Globus pallidus (tissue), 1 donor: ENCODE measurements around the gene WDR3.
"Not testable (repeated sequence)": the region's sequence is repeated elsewhere in the genome, so short reads cannot be mapped to it uniquely, and the experiment has no call there.

Experiments
- DNase-seq: peaks from one replicate; pipeline ENCODE4 v3.0.0-alpha.2; 2015; ENCODE audit warnings: low spot score

The WDR3 gene

GRCh38 chr1:117929343-117930172 lies at the start of gene WDR3, which contains the start of gene GDAP2:
WDR3 (plus strand) TSS chr1:117929739; CDS start chr1:117933320, 3,581 bp downstream.
GDAP2 (minus strand) TSS chr1:117929621; CDS start chr1:117920357, 9,264 bp downstream.
- peak; percentile 96 for DNase-seq

- DNase-seq = no peak
These were observed 45.9 kb upstream of the WDR3 start for GRCh38 chr1:117883616-117884015.

DNA sequence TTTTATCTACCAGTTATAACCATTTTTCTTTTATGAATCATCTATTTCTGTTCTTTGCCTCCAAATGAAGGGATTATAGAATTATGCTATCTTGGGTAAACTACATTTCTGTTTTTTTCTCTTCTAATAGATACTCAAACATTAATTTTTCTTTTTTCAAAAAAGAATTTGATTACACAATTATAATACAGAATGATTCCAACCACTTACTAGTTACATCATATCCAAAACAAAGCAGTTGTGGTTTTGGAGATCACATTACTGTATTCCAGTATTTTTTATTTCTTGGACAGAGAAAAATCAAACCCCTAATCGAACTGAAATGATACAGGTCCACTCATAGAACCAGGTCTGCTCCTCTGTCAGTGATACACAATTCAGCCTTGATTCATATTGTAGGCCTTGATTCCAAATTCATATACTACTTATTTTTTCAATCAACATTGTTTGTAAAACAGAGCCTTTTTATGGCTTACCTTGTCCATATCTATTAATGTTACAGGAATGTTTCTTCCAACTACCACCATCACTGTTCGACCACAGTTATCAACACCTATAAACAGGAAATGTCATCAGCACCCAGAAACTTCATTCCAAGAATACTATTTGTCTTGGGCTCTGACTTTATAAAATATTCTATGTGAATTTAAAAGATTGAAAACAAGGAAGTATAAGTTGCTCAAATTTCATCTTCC lies 43.3 kb upstream of the WDR3 start:
- no peak for DNase-seq

GRCh38 chr1:117890452-117890851 lies 39.1 kb upstream of the WDR3 start:
- DNase-seq = no peak

- DNase-seq = no peak
These were observed 37.0 kb upstream of the WDR3 start for GRCh38 chr1:117892512-117892911.

DNA sequence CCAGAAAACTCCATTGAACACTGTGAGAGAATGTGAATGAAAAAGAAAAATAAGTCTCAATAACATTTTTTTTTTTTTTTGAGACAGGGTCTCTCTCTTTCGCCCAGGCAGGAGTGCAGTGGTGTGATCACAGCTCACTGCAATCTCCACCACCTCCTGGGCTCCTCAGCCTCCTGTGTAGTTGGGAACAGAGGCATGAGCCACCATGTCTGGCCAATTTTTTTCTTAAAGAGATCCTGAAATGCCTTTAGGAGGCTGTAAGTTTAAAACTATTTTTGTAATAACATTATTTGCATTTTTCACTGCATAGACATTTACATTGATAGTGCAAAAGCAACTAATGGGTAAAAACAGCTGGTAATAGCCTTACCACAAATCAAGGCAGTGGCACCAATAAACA lies 35.5 kb upstream of the WDR3 start:
- no peak for DNase-seq

- peak; percentile 62 for DNase-seq
These were observed 33.9 kb upstream of the WDR3 start for GRCh38 chr1:117895482-117896114.

DNA sequence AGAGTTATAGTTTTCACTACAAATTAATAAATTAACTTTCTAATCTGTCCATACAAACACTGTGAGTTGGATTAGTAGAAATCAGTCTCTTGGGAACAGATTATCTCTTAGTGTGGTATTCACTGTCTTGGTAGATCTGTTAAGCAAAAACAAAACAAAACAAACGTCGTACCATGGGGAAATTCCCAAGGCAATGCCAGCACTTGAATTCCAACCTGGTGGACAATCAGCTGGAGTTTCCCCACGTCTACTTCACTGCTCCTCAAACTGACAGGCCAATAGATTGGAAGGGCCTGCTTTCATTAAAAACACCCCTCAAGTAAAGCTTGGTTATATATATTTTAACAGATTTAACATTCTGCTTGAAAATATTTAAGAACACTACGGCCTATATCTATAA lies 32.0 kb upstream of the WDR3 start:
- DNase-seq = no peak

DNA sequence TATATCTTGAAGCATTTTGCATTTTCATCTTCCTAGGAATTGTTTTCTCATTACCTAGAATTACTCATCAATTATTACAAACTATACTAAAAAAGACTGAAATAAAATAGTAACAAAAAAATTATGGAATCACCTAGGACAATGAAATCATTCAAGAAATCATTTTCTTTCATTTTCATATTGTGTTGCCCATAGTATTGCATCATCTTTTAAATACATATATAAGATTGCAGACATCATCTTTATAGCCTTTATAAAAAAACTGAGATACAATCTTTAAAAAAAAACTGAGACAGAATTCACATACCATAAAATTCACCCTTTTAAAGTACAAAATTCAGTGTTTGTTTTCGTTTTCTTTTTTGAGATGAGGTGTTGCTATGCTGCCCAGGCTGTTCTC lies 29.7 kb upstream of the WDR3 start:
- no peak for DNase-seq

DNA sequence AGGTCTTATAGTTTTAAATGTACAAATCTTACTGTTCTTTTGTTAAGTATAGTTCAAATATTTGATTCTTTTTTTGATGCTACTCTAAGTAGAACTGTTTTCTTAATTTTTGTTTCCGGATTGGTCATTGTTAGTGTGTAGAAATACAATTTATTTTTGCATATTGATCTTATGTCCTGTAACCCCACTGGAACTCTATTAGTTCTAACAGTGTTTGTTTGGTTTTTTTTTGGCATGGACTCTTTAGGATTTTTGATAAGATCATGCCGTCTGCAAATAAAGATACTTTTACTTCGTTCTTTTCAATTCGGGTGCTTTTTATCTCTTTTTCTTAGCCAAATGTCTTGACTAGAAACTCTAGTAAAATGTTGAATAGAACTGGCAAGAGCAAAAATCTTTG lies 26.6 kb upstream of the WDR3 start:
- no peak for DNase-seq

DNA sequence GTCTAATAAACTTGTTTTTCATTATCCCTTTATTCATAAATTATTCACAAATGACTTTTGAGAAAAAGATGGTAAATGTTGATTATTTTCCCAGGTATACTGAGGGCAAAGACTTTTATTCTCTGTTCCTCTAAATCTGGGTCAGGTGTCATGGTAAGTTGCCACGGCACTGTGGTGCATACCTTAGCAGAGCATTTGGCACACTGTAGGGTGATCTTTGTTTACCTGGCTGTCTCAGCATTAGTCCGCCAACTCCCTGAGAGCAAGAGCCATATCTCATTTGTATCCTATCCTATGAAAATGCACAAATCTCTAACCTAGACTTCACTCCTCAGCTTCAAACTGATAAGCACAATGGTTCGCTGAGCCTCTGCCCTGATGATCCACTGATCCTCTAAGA lies 25.1 kb upstream of the WDR3 start:
- no peak for DNase-seq

DNA sequence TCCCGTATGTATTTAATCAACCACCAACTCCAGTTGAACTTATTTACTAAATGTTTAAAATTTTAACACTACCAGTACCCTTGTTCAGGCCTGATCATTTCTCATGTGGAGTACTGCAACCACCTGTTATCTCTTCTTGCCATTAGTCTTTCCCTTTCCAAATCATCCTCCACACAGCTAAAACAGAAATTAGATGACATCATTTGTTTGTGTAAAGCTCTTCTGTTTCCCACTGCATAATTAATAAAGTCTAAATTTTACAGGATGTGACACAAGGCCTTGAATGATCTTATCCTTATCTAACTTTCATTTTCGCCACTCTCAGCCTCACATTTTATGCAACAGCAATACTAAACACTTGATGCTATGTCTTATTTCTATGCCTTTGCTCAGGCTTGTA lies 24.5 kb upstream of the WDR3 start:
- DNase-seq = no peak

GRCh38 chr1:117911051-117911450 lies 18.5 kb upstream of the WDR3 start:
- DNase-seq = no peak

DNA sequence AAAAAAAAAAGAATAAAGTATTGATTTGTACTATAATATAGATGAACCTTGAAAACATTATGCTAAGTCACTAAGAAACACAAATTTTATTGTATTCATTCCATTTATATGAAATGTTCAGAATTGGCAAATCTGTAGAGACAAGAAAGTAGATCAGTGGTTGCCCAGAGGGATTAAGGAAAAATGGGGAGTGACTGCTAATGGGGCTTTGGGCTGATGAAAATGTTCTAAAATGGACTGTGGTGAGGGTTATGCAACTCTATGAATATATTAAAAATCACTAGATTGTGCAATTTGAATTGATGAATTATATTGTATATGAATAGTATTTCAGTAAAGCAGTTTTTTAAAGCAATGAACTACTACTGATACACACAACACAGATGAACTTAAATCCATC lies 10.2 kb upstream of the WDR3 start:
- no peak for DNase-seq

DNA sequence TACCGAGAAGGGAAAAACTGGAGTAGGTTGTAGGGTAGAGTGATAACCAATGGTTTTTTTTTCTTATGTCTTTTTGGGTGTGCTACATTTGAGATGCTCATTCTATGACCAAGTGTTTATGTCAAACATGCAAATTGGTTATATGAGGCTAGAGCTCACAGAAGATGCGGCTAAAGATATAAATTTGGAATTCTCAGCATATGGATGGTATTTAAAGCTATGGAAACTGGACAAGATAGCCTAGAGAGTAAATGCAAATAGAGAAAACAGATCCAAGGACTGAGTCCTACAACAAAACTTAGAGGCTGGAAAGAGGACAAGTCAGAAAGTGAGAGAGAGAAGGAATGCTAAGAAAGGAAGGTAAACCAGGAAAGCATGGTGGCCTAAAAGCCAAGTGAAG lies 7.5 kb upstream of the WDR3 start:
- DNase-seq = no peak

DNA sequence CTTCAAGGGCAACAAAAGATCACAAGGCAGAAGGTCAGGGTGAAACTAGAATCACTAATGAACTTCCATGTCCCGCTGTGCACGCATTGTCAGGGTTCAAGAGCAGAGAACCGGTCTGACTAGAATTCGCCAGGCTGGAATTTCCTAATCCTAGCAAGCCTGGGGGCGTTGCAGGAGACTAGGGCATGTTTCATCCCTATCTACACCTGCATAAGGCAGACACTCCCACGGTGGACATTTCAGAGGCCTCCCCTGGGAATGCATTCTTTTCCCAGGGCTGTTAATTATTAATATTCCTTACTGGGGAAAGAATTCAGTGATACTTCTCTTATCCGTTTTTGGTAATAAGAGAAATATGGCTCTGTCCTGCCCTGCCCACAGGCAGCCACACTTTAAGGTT lies 6.8 kb upstream of the WDR3 start:
- not testable (repeated sequence) for DNase-seq

DNA sequence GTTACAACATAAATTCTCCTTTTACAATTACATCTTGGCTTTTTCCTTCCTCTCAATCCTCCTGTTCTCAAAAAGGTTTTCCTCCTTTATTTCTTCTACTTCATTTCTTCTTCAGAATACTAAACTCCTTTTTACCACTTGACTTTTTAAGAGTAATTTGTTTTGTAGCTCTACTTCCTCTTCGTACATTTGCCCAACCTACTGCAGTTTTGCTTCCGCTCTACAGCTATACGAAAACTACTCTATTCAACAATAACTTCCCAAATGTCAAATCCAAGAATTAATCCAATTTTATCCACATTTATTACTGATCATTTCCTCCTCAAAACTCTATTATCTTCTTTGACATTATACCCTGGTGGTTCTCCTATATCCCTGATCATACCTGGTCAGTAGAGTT lies 3.6 kb upstream of the WDR3 start:
- peak; percentile 3 for DNase-seq

DNA sequence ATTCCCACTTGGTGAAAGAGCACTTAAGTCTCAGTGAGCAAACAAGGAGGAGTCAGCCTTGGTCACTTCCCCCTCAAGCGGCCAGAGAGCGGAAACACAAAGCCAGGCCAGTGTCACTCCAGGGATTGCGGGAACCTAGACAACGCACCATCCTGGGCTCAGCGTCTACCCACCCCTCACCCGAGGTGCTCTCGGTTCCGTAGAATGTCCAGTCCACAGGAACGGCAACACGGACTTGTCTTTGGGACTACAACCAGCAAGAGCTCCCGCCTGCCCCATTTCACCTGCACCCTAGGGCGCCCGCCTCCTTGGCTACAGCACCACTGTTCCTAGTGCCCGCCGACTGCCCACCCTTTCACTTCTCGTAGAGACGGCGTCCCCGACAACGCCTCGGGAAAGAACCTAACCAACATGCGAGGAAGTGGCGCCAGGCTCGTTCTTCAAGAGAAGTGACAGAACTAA lies 627 bp upstream of the WDR3 start:
- DNase-seq = peak; percentile 38

GRCh38 chr1:117930173-117930447 lies 571 bp downstream of the WDR3 start:
- DNase-seq = peak; percentile 2

- DNase-seq = no peak
These were observed 945 bp downstream of the WDR3 start for GRCh38 chr1:117930484-117930883.

DNA sequence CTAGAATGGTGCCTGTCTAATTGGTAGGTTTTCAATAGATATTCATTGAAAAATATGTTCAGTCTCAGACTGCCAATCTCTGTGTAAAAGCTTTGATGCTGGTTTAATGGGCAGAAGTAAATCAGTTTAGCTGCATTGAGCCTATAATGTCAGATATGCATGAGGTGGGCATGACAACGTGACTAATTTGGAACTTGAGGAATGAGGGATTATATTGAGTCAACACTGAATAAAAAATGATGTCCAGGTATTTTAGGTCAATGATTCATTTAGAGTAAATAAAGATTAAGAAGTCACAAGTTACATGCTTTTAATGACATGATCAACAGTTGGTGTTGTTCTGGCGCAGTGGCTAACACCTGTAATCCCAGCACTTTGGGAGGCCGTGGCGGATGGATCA lies 3.0 kb downstream of the WDR3 start:
- no peak for DNase-seq

GRCh38 chr1:117933769-117934168 lies 4.2 kb downstream of the WDR3 start:
- DNase-seq = no peak

DNA sequence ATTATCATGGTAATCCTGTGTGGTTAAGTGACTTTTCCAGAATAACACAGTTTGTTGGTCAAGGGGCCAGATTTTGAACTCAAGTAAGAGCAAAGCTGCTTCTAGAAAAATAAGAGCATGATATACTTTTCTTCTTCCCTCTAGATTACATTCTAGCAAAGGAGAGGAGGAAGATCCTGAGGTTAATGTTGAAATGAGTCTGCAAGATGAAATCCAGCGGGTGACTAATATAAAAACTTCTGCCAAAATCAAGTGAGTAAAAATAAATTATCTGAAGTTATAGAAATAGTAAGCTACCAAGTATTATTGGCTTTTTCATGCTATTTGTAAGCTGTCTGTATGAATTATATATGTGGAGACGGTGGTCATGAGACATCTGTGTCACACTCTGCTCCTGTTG lies 12.8 kb downstream of the WDR3 start:
- DNase-seq = no peak
